Upper lobe of left lung (tissue), 4 donors: ENCODE measurements around the gene CAMK4.

ENCODE experiments used
- EP300 ChIP-seq, 4 donors: sonication (generic); formaldehyde crosslinking; IDR thresholded peaks; one replicate each; pipeline ENCODE4 v1.5.1; 2017; ENCODE audit warnings: antibody characterized with exemption in 4 of 4, control low read depth in 2 of 4
- POLR2A ChIP-seq, 4 donors: fragments of 450-650 bp; IDR thresholded peaks; one replicate each; pipeline ENCODE4 v1.5.1; 2016 to 2017; ENCODE audit warnings: antibody characterized with exemption in 4 of 4, mild to moderate bottlenecking in 2 of 4

DNA sequence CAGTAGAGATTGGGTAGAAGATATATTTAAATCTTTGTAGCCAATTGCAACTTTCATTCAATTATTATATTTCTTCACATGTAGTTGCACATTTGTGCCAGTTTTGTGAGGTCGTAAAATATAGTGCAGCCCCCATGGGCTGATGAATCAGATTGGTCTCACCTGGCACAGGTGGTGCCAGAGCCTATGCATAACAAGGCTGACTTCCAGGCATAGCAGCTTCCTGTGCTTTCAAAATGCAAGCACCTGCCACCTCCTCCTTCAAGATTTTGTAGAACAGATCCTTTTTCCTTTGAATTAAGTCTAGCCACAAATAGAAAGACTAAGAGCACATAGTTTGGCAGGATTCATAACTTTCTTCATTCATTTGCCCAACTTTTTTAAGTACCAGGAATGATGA lies 201.0 kb downstream of the CAMK4 start:
- TF ChIP-seq EP300 (IDR thresholded peaks at IDR 0.05) (no peak), POLR2A (IDR thresholded peaks at IDR 0.05) (no peak)
